Suprapubic skin (tissue), 4 donors: ENCODE results near the gene UBE2E2. TPM values are rescaled to one million over a fixed set of nuclear protein-coding genes. Genes with fewer than 3 reads are reported as not detected.

Experiments used
- DNase-seq, 2 donors: peaks; one replicate each; pipeline ENCODE4 v3.0.0-alpha.2; 2019; ENCODE audit warnings: low spot score in 2 of 2
- H3K27ac ChIP-seq: fragments of 200-600 bp; sonication (generic); one replicate; pipeline ENCODE4 v1.5.1; 2019
- H3K27me3 ChIP-seq: fragments of 200-600 bp; sonication (generic); one replicate; pipeline ENCODE4 v1.5.1; 2019
- H3K36me3 ChIP-seq: fragments of 200-600 bp; sonication (generic); one replicate; pipeline ENCODE4 v1.5.1; 2019
- H3K4me1 ChIP-seq: fragments of 200-600 bp; sonication (generic); one replicate; pipeline ENCODE4 v1.5.1; 2019
- H3K4me3 ChIP-seq: fragments of 200-600 bp; sonication (generic); one replicate; pipeline ENCODE4 v1.5.1; 2019; ENCODE audit warnings: mild to moderate bottlenecking
- H3K9me3 ChIP-seq: fragments of 200-600 bp; sonication (generic); one replicate; pipeline ENCODE4 v1.5.1; 2019
- EP300 ChIP-seq: sonication (generic); formaldehyde crosslinking; IDR thresholded peaks from one replicate; pipeline ENCODE4 v1.6.1; 2017; ENCODE audit warnings: antibody characterized with exemption
- POLR2A ChIP-seq, 2 donors: fragments of 450-650 bp; IDR thresholded peaks; one replicate each; pipeline ENCODE4 v1.6.1; 2017; ENCODE audit warnings: antibody characterized with exemption in 2 of 2, mild to moderate bottlenecking in 2 of 2, moderate library complexity in 2 of 2
- POLR2AphosphoS5 ChIP-seq, 3 donors: sonication (generic); formaldehyde crosslinking; IDR thresholded peaks; one replicate each; pipeline ENCODE4 v1.6.1; 2017; ENCODE audit warnings: antibody characterized with exemption in 3 of 3
- WGBS: methylation state at CpG from one replicate; pipeline ENCODE4 v1.1.5; 2018; 5-methylcytosine and 5-hydroxymethylcytosine counted together
- total RNA-seq, 4 donors: library from RNA; depleted of rRNA; stranded (reverse); fragments of >200 nt; gene quantifications; one replicate each; pipeline ENCODE4 v1.1.0, GENCODE V29; 2016
- TF ChIP-seq, protein P1 (sequence below), 2 donors: fragments of 200-600 bp in 1 of 2; fragments of 450-650 bp in 1 of 2; sonication (generic) in 1 of 2; IDR thresholded peaks; one replicate each; pipeline ENCODE4 v1.5.1; 2016 to 2019; ENCODE audit warnings: antibody characterized with exemption in 2 of 2, mild to moderate bottlenecking in 1 of 2, moderate library complexity in 1 of 2

Gene UBE2E2
- total RNA-seq, 4 donors from 2014 or later = 30.2 to 65.4 (median 34.8) TPM

GRCh38 chr3:23474580-23475357, 271.6 kb downstream of the UBE2E2 start:
- H3K4me3 ChIP-seq = no peak overlapping the region
- TF ChIP-seq, protein P1, sequence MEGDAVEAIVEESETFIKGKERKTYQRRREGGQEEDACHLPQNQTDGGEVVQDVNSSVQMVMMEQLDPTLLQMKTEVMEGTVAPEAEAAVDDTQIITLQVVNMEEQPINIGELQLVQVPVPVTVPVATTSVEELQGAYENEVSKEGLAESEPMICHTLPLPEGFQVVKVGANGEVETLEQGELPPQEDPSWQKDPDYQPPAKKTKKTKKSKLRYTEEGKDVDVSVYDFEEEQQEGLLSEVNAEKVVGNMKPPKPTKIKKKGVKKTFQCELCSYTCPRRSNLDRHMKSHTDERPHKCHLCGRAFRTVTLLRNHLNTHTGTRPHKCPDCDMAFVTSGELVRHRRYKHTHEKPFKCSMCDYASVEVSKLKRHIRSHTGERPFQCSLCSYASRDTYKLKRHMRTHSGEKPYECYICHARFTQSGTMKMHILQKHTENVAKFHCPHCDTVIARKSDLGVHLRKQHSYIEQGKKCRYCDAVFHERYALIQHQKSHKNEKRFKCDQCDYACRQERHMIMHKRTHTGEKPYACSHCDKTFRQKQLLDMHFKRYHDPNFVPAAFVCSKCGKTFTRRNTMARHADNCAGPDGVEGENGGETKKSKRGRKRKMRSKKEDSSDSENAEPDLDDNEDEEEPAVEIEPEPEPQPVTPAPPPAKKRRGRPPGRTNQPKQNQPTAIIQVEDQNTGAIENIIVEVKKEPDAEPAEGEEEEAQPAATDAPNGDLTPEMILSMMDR (IDR thresholded peaks at IDR 0.05) = no peak
- TF ChIP-seq EP300 = no peak
- TF ChIP-seq POLR2AphosphoS5 (IDR thresholded peaks at IDR 0.05) = no peak
- no peak for TF ChIP-seq POLR2A (IDR thresholded peaks at IDR 0.05)
- H3K27ac ChIP-seq = no peak overlapping the region
- no peak for DNase-seq
- WGBS = 80% methylated on average over 4 of the region's 4 CpGs
- no peaks in the 10 kb centered on the region for H3K9me3 ChIP-seq
- H3K4me1 ChIP-seq = peaks cover 5% of the 10 kb centered on the region
- H3K36me3 ChIP-seq = no peaks in the 10 kb centered on the region
- H3K27me3 ChIP-seq = no peaks in the 10 kb centered on the region

DNA sequence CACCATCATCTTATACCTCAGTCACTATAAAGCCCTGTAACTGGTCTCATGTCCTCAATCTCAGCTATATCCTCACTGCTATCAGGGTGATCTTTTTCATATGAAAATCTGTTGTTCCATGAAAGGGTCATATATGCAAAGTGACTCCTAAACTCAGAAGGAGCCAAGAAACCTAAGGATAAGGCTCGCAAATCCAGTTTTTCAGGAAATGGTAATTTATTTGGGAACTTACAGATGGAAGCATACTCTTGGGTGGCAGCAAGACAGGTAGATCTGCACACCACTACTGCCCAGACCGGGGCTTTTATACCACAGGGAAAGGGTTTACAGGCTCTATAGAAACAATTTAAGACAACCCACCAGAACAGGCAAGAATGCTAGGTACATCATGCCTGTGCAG, 272.3 kb downstream of the UBE2E2 start:
- WGBS = 62% methylated on average over 2 of the region's 2 CpGs
- Histone ChIP-seq H3K4me3 (no peak overlapping the region), H3K4me1 (peaks cover 5% of the 10 kb centered on the region), H3K27ac (no peak overlapping the region), H3K9me3 (no peaks in the 10 kb centered on the region), H3K27me3 (no peaks in the 10 kb centered on the region), H3K36me3 (no peaks in the 10 kb centered on the region)
- no peak for DNase-seq
- TF ChIP-seq POLR2AphosphoS5 (IDR thresholded peaks at IDR 0.05) (no peak), EP300 (no peak), POLR2A (IDR thresholded peaks at IDR 0.05) (no peak)
- TF ChIP-seq, protein P1 (IDR thresholded peaks at IDR 0.05) = no peak

DNA sequence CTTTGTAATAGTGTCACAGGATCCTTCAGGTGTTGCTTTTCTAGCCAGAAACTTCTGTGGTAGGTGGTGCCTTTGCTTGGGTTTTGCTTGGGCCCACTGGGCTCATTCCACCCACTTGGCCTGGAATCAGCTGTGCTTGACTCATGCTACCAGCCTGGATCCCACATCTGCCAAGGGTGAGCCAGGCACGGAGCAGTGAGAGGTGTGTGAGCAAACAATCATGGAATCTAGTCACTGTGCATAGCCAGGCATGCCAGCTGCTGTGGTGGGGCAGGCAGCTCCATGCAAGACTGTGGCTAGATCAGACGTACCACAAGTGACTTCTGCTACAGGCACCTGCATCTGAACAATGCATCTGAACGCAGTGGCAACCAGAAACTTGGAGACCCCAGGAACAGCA, 275.9 kb downstream of the UBE2E2 start:
- Histone ChIP-seq H3K9me3 (no peaks in the 10 kb centered on the region), H3K4me3 (no peak overlapping the region), H3K27ac (no peak overlapping the region), H3K4me1 (peaks cover 5% of the 10 kb centered on the region), H3K36me3 (no peaks in the 10 kb centered on the region), H3K27me3 (no peaks in the 10 kb centered on the region)
- 64% methylated on average over 3 of the region's 3 CpGs for WGBS
- DNase-seq = no peak
- TF ChIP-seq POLR2AphosphoS5 (IDR thresholded peaks at IDR 0.05) (no peak), POLR2A (IDR thresholded peaks at IDR 0.05) (no peak)

DNA sequence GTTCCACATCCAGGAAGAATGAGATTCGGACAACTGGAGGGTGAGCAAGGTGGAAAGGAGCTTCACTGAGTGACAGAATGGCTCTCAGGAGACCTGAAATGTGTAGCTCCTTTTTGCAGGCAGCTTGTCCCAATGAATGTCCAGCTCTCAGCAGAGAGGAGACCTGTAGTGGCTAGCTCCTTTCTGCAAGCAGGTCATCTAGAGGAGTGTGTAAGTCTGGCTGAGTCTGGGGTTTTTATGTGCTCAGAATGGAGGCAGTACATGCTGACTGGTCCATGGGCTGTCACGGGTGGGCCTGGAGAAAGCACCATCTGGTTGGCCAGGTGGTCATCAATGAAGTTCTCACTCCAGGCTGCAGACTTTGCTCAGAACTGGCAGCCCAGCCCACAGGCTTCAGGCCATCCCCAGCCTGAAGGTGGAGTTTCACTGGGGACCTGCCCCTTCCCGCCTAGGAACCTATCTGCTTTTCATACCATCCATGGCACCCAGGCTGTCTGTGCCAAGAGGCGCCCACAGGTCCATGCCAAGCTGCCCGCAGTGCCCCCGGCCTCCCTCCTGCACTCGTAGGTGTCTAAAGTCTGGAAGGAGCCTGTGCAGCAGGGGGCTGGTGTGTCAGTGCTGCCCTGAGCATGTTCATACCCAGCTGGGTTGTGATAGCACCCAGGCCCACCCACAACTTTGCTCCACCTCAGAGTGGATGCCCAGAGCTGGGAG, 276.6 kb downstream of the UBE2E2 start:
- no peaks in the 10 kb centered on the region for H3K9me3 ChIP-seq
- no peak overlapping the region for H3K27ac ChIP-seq
- peaks cover 5% of the 10 kb centered on the region for H3K4me1 ChIP-seq
- TF ChIP-seq EP300 = no peak
- no peak for TF ChIP-seq POLR2A (IDR thresholded peaks at IDR 0.05)
- TF ChIP-seq POLR2AphosphoS5 (IDR thresholded peaks at IDR 0.05) = no peak
- TF ChIP-seq, protein P1 (IDR thresholded peaks at IDR 0.05) = no peak
- H3K27me3 ChIP-seq = no peaks in the 10 kb centered on the region
- no peak overlapping the region for H3K4me3 ChIP-seq
- 100% methylated on average over 1 of the region's 7 CpGs for whole genome bisulfite sequencing
- H3K36me3 ChIP-seq = no peaks in the 10 kb centered on the region
- no peak for DNase-seq

DNA sequence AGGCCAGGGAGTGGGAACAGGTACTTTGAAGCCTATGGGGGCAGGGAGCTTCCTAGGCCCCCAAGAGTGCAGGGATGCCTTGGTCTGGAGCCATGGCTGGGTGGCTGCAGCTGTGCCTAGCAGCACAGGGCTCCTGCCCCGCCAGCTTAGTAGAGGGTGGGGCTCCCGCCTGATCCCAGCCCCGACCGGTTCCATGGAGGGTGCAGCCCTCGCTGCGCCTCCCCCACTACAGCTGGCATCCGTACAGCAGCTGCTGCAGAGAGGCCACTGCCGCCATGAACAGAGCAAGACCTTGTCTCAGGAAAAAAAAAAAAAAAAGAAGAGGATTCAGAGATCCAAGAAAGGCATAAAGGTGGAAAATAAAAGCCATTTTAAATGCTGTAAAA, 277.2 kb downstream of the UBE2E2 start:
- DNase-seq = no peak
- 86% methylated on average over 8 of the region's 8 CpGs for WGBS
- no peaks in the 10 kb centered on the region for H3K9me3 ChIP-seq
- no peak overlapping the region for H3K4me3 ChIP-seq
- no peaks in the 10 kb centered on the region for H3K36me3 ChIP-seq
- H3K4me1 ChIP-seq = peaks cover 4% of the 10 kb centered on the region
- TF ChIP-seq POLR2A (IDR thresholded peaks at IDR 0.05) = no peak
- no peak for TF ChIP-seq EP300
- H3K27me3 ChIP-seq = no peaks in the 10 kb centered on the region
- H3K27ac ChIP-seq = no peak overlapping the region

DNA sequence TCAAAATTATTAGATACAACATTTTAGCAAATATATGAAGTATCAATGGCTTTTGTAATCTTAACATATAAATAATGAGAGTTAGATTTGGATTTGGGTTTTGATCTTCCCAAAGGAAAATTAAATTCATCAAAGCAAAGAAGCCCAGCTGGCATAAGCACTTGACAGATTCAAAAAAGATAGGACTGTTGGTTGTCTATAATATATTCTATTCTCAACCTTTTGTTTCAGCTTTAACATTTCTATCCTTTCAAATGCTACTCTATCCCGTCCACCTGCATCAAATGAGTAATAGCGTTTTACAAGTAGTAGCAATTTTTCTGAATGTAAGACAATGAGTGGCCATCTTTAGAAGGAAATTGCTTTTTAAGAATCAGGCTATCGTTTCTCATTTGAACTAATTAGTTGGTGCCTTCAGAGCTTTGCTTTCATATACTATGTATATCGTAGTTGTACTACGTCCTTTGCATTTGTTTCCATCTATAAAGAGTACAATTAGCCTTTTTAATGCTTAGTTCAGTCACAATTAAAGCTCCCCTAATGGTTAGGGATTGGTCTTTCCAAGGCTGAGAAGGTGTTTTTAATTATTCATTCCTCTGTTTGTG, 278.0 kb downstream of the UBE2E2 start:
- Histone ChIP-seq H3K9me3 (no peaks in the 10 kb centered on the region), H3K27ac (no peak overlapping the region), H3K4me1 (no peaks in the 10 kb centered on the region), H3K27me3 (no peaks in the 10 kb centered on the region), H3K36me3 (no peaks in the 10 kb centered on the region), H3K4me3 (no peak overlapping the region)
- DNase-seq = no peak
- TF ChIP-seq POLR2A (IDR thresholded peaks at IDR 0.05) (no peak), EP300 (no peak), POLR2AphosphoS5 (IDR thresholded peaks at IDR 0.05) (no peak)
- TF ChIP-seq, protein P1 (IDR thresholded peaks at IDR 0.05) = no peak
- WGBS = 93% methylated on average over 5 of the region's 5 CpGs
